ENCODE results near the gene RNF167. TPM values are rescaled to one million over a fixed set of nuclear protein-coding genes. Genes with fewer than 3 reads are reported as not detected.

RNF167 gene
- 93.3 and 108 TPM in 2 replicates for total RNA-seq

GRCh38 chr17:4939796-4940554 lies at the start of gene RNF167, which contains the start of gene SLC25A11:
TSS of gene RNF167 (plus strand) at chr17:4940268. CDS start at chr17:4940910, 642 bp downstream.
TSS of gene SLC25A11 (minus strand) at chr17:4940046. CDS start at chr17:4939910, 136 bp downstream.
- intact Hi-C loops (cut with micrococcal nuclease): loop anchor here (1.0 to 10.0 kb wide), 8 partner anchors 9 to 798 kb away; partner anchors contain the start of genes ARRB2, CAMTA2, CYB5D2 and INCA1

GRCh38 chr17:4891411-4892410 lies 48.4 kb upstream of the RNF167 start:
- Mint-ChIP-seq H3K27me3 (no peaks in the 10 kb centered on the region), H3K9me3 (no peaks in the 10 kb centered on the region), H3K36me3 (ENCODE audit: low read depth) (peaks cover 58% of the 10 kb centered on the region), H3K4me1 (peaks cover 4% of the 10 kb centered on the region), H3K4me3 (no peak overlapping the region), H3K27ac (no peak overlapping the region)
- ChIA-PET POLR2A (interaction anchor here (0.7 kb wide), 1 partner anchor 522 kb away, joined by 3 read pairs; no protein-coding TSS in a partner anchor), CTCF (interaction anchor here (0.7 kb wide), 1 partner anchor 7 kb away, joined by 3 read pairs; the partner anchor contains the start of gene C17orf107)
- intact Hi-C loops (cut with micrococcal nuclease): no loop called here
- no peak for DNase-seq
- ATAC-seq (ENCODE audit: low read depth): no peak
- TF ChIP-seq CTCF (IDR thresholded peaks at IDR 0.05): no peak

More at GRCh38 chr17:4939796-4940554, at the start of gene RNF167, which contains the start of gene SLC25A11:
- ATAC-seq (ENCODE audit: low read depth): peak; percentile 84
- Mint-ChIP-seq H3K27ac (peak within 1 kb of the TSS; percentile 98), H3K9me3 (no peaks in the 10 kb centered on the region), H3K4me1 (peaks cover 69% of the 10 kb centered on the region), H3K4me3 (peak within 1 kb of the TSS; percentile 97), H3K27me3 (no peaks in the 10 kb centered on the region), H3K36me3 (ENCODE audit: low read depth) (peaks cover 71% of the 10 kb centered on the region)
- peak; percentile 93 for DNase-seq
- ChIA-PET CTCF (interaction anchor here (0.7 to 2.3 kb wide), 8 partner anchors 9 to 208 kb away, joined by 3 to 14 read pairs (median 4); partner anchors contain the start of genes CAMTA2, PFN1 and SPAG7), POLR2A (interaction anchor here (0.6 to 3.4 kb wide), 26 partner anchors 10 to 796 kb away, joined by 3 to 104 read pairs (median 6); partner anchors contain the start of genes ARRB2, C17orf107, CAMTA2 and ENO3)
- TF ChIP-seq CTCF (IDR thresholded peaks at IDR 0.05): no peak

DNA sequence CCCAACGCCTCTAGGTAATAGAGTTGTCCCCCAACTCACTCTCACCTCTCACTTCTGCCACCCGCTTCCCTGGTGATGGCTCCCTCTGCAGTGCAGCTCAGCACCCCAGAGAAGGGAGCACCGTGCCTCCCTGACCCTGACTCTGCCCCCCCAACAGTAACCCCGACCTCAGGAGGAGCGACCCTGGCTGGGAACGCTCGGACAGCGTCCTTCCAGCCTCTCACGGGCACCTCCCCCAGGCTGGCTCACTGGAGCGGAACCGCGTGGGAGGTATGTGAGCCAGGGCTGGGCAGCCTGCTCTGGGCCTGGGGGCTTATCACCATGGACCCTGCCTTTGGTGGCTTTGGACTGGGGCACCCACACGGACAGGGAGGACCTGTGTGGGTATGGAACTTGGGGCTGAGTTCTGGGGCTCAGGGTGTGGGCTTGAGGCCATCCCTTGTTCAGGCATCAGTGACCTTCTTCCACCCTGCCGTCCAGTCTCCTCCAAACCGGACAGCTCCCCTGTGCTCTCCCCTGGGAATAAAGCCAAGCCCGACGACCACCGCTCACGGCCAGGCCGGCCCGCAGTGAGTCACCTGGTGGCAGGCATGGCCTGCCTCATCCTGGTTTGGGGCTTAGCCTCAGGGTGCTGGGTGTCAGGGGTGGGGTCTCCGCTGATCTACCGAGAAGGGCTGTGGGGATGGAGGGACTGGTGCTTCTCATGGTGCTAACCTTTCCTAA lies 47.4 kb upstream of the RNF167 start:
- TF ChIP-seq CTCF (IDR thresholded peaks at IDR 0.05): no peak
- Mint-ChIP-seq H3K9me3 (no peaks in the 10 kb centered on the region), H3K4me3 (no peak overlapping the region), H3K27me3 (no peaks in the 10 kb centered on the region), H3K36me3 (ENCODE audit: low read depth) (peaks cover 55% of the 10 kb centered on the region), H3K27ac (no peak overlapping the region), H3K4me1 (peaks cover 4% of the 10 kb centered on the region)
- intact Hi-C loops (cut with micrococcal nuclease): no loop called here
- ChIA-PET POLR2A (no interaction called here), CTCF (interaction anchor here (0.6 kb wide), 1 partner anchor 468 kb away, joined by 4 read pairs; no protein-coding TSS in a partner anchor)
- DNase-seq (no peak), ATAC-seq (ENCODE audit: low read depth) (no peak)

DNA sequence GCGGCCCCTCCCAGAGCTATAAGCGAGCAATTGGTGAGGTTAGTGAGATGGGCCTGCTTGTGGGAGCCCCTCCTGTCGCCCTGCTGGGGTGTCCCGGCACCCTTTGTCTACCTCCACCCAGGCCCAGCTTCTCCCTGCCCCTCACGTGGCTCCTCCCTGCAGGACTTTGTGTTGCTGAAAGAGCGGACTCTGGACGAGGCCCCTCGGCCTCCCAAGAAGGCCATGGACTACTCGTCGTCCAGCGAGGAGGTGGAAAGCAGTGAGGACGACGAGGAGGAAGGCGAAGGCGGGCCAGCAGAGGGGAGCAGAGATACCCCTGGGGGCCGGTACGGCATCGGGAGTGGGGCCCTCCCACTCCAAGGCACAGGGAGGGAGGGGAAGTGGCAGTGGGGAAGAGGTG lies 46.8 kb upstream of the RNF167 start:
- Mint-ChIP-seq H3K36me3 (ENCODE audit: low read depth) (peaks cover 55% of the 10 kb centered on the region), H3K27me3 (no peaks in the 10 kb centered on the region), H3K4me3 (no peak overlapping the region), H3K9me3 (no peaks in the 10 kb centered on the region), H3K4me1 (peaks cover 7% of the 10 kb centered on the region), H3K27ac (no peak overlapping the region)
- POLR2A ChIA-PET: no interaction called here
- no peak for TF ChIP-seq CTCF (IDR thresholded peaks at IDR 0.05)
- ATAC-seq (ENCODE audit: low read depth): no peak
- DNase-seq: no peak
- intact Hi-C loops (cut with micrococcal nuclease): no loop called here
- CTCF ChIA-PET: interaction anchor here (0.6 kb wide), 1 partner anchor 467 kb away, joined by 4 read pairs; no protein-coding TSS in a partner anchor
